Osteoblast (primary cell): ENCODE results near the gene SLC7A6. TPM values are rescaled to one million over a fixed set of nuclear protein-coding genes. Genes with fewer than 3 reads are reported as not detected.

Experiments
- DNase-seq: peaks from one replicate; pipeline ENCODE4 v3.0.0; 2011; ENCODE audit warnings: low spot score, mixed read lengths; ENCODE audit not compliant: insufficient read length; ENCODE audit errors: missing footprints
- H2AFZ ChIP-seq: 2 replicates; pipeline ENCODE4 v1.6.0; 2011; ENCODE audit warnings: mild to moderate bottlenecking, low read length
- H3K27ac ChIP-seq: 2 replicates; pipeline ENCODE4 v1.5.1; 2011; ENCODE audit warnings: mild to moderate bottlenecking, low read depth, low read length, moderate library complexity
- H3K27me3 ChIP-seq: 2 replicates; pipeline ENCODE4 v1.6.0; 2012; ENCODE audit warnings: mild to moderate bottlenecking, control low read depth, inconsistent platforms, low read length, moderate library complexity; ENCODE audit not compliant: insufficient read depth
- H3K36me3 ChIP-seq: 2 replicates; pipeline ENCODE4 v1.5.1; 2011; ENCODE audit warnings: mild to moderate bottlenecking, low read length, control low read depth, moderate library complexity; ENCODE audit not compliant: insufficient read depth
- H3K4me1 ChIP-seq: 2 replicates; pipeline ENCODE4 v1.5.1; 2011; ENCODE audit warnings: mild to moderate bottlenecking, low read length, control low read depth, moderate library complexity; ENCODE audit not compliant: insufficient read depth
- H3K4me2 ChIP-seq: 2 replicates; pipeline ENCODE4 v1.6.0; 2011; ENCODE audit warnings: mild to moderate bottlenecking, low read length; ENCODE audit not compliant: insufficient read depth
- H3K4me3 ChIP-seq: fragments of 200-600 bp; sonication (generic); 3 replicates; pipeline ENCODE4 v1.5.1; 2012; ENCODE audit warnings: mild to moderate bottlenecking, low read length, inconsistent platforms; ENCODE audit not compliant: insufficient read depth
- H3K79me2 ChIP-seq: 2 replicates; pipeline ENCODE4 v1.6.0; 2012; ENCODE audit warnings: mild to moderate bottlenecking, low read length, control low read depth, inconsistent platforms; ENCODE audit not compliant: insufficient read depth
- H3K9me3 ChIP-seq: 2 replicates; pipeline ENCODE4 v1.5.1; 2011; ENCODE audit warnings: low read depth, low read length, control low read depth
- H4K20me1 ChIP-seq: 2 replicates; pipeline ENCODE4 v1.6.0; 2012; ENCODE audit warnings: mild to moderate bottlenecking, low read length, control low read depth; ENCODE audit not compliant: insufficient read depth
- CTCF ChIP-seq: IDR thresholded peaks from 2 replicates; pipeline ENCODE4 v1.5.1; 2011; ENCODE audit warnings: mild to moderate bottlenecking, low read depth, low read length, moderate library complexity; ENCODE audit errors: extremely low read depth
- total RNA-seq: library from RNA; depleted of rRNA; stranded (reverse); fragments of >200 nt; gene quantifications from 2 replicates; pipeline ENCODE4 v1.2.3, GENCODE V29; 2012

SLC7A6 gene
- total RNA-seq, 1 donor, result 36.9 TPM

GRCh38 chr16:68251832-68252231, 12.5 kb upstream of the SLC7A6 start:
- no peaks in the 10 kb centered on the region for H4K20me1 ChIP-seq
- H3K27me3 ChIP-seq, result no peaks in the 10 kb centered on the region
- no peak overlapping the region for H3K27ac ChIP-seq
- H3K4me1 ChIP-seq, result peaks cover 3% of the 10 kb centered on the region
- H3K9me3 ChIP-seq, result no peaks in the 10 kb centered on the region
- H3K4me3 ChIP-seq, result no peak overlapping the region
- no peak for DNase-seq
- no peak for TF ChIP-seq CTCF
- H3K36me3 ChIP-seq, result peaks cover 36% of the 10 kb centered on the region
- H3K4me2 ChIP-seq, result no peak overlapping the region
- no peak overlapping the region for H2AFZ ChIP-seq
- H3K79me2 ChIP-seq, result peaks cover 32% of the 10 kb centered on the region

DNA sequence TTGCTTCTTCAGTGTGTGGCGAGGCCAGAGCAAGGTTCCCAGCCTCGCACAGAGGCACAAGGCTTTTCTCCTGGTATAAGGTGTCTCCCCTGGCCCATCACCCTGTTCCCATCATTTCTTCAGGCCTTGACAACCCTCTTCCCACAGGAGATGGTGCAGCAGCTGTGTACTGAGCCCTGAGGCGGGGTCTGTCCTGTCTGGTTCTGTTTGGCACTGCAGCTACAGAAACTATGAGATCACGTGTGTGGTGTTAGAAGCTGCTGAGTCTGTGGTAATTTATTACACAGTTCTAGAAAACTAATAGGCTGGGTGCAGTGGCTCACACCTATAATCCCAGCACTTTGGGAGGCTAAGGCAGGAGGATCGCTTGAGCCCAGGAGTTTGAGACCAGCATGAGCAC, 11.9 kb upstream of the SLC7A6 start:
- Histone ChIP-seq H3K79me2 (peaks cover 26% of the 10 kb centered on the region), H4K20me1 (no peaks in the 10 kb centered on the region), H3K4me2 (no peak overlapping the region), H3K36me3 (peaks cover 36% of the 10 kb centered on the region), H3K9me3 (no peaks in the 10 kb centered on the region), H3K4me1 (peaks cover 3% of the 10 kb centered on the region), H3K27me3 (no peaks in the 10 kb centered on the region), H3K27ac (no peak overlapping the region), H3K4me3 (no peak overlapping the region), H2AFZ (no peak overlapping the region)
- peak; percentile 19 for DNase-seq
- no peak for TF ChIP-seq CTCF

DNA sequence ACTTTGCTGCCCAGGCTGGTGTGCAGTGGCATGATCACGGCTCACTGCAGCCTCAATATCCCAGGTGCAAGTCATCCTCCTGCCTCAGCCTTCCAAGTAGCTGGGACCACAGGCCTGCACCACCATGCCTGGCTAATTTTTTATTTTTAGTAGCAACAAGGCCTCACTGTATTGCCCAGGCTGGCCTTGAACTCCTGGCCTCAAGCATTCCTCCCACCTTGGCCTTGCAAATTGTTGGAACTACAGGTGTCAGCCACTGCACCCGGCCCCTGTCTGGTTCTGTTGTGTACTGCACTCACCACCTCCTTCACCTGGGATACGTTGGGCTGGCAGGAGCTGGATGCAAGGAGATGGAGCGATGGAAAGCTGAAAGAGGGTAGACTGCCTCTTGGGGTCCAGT, 10.6 kb upstream of the SLC7A6 start:
- Histone ChIP-seq H3K27ac (no peak overlapping the region), H3K4me1 (peaks cover 16% of the 10 kb centered on the region), H3K36me3 (peaks cover 36% of the 10 kb centered on the region), H3K4me2 (no peak overlapping the region), H2AFZ (no peak overlapping the region), H3K9me3 (no peaks in the 10 kb centered on the region), H3K79me2 (peaks cover 13% of the 10 kb centered on the region), H4K20me1 (no peaks in the 10 kb centered on the region), H3K4me3 (no peak overlapping the region), H3K27me3 (no peaks in the 10 kb centered on the region)
- no peak for TF ChIP-seq CTCF
- DNase-seq, result no peak

GRCh38 chr16:68255712-68256111, 8.6 kb upstream of the SLC7A6 start:
- TF ChIP-seq CTCF, result no peak
- Histone ChIP-seq H3K4me3 (no peak overlapping the region), H3K4me1 (peaks cover 17% of the 10 kb centered on the region), H3K27ac (no peak overlapping the region), H3K4me2 (no peak overlapping the region), H3K9me3 (no peaks in the 10 kb centered on the region), H4K20me1 (no peaks in the 10 kb centered on the region), H3K79me2 (peaks cover 6% of the 10 kb centered on the region), H3K36me3 (peaks cover 52% of the 10 kb centered on the region), H2AFZ (no peak overlapping the region), H3K27me3 (no peaks in the 10 kb centered on the region)
- DNase-seq, result peak; percentile 29
